ENCODE measurements around the gene FCRL5.
"Not testable (repeated sequence)": the region's sequence is repeated elsewhere in the genome, so short reads cannot be mapped to it uniquely, and the experiment has no call there.

- TF ChIP-seq CTCF (IDR thresholded peaks at IDR 0.05; ENCODE audit: insufficient read depth, low read length); REST (IDR thresholded peaks at IDR 0.05; ENCODE audit: insufficient replicate concordance, low read depth); GABPA (IDR thresholded peaks at IDR 0.05; ENCODE audit: low read depth); POLR2AphosphoS5 (IDR thresholded peaks at IDR 0.05; ENCODE audit: low read depth); SPI1 (IDR thresholded peaks at IDR 0.05; ENCODE audit: borderline replicate concordance, low read depth): not testable (repeated sequence)
Measured at GRCh38 chr1:157486400-157486799, 65.9 kb downstream of the FCRL5 start.

Measured in HL-60 (cell line).